HG03342 (cell line): ENCODE measurements around the gene ITPK1.

Experiments
- ATAC-seq: cut with Tn5 transposase; IDR thresholded peaks from one replicate; pipeline ENCODE4 v1.9.1; 2021; ENCODE audit warnings: mild to moderate bottlenecking, moderate library complexity; ENCODE audit not compliant: unreplicated experiment

The ITPK1 gene

GRCh38 chr14:92942576-92942975 is 173.1 kb downstream of the ITPK1 start:
- no peak for ATAC-seq

- no peak for ATAC-seq
These were observed 173.6 kb downstream of the ITPK1 start for GRCh38 chr14:92942136-92942535.

DNA sequence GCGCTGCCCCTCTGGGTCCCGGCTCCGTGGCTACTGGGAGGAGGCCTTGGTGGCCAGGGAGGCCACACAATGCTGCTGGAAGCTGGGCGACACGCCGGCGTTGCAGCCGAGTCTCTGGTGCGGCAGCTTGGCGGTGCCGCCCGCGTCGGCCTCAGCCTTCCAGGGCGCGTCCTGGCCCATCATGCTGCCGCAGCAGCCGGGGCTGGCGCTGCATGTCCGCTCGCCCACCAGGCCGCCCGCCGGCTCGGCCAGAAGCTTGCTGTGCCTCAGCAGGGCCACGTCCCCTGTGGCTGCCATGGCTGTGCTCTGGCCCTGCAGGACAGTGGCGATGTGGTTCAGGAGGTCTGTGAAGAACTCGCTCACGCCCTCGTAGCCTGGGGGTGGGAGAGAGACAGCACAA is 174.2 kb downstream of the ITPK1 start:
- no peak for ATAC-seq

DNA sequence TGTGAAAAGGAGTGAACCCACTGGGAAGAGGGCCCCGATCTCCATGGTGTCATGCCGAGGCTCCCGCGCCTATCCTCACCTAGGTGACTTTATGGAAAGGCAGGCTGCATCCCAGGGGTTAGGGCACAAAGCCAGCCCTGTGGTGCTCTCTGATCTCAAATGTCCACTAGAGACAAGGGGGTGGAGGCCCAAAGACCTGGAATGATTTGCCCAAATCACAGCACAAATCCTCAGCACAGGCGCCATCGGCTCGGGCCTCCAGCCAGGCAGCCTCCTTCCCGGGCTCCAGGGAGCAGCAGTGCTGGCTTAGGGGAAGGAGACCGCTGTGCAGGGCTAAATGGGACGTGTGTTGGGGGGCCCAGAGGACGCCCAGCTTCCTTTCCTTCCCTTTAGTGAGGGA is 175.2 kb downstream of the ITPK1 start:
- ATAC-seq, result no peak

GRCh38 chr14:92939699-92940098 is 176.0 kb downstream of the ITPK1 start:
- ATAC-seq, result no peak

- ATAC-seq, result no peak
These were observed 176.6 kb downstream of the ITPK1 start for GRCh38 chr14:92938890-92939671.

DNA sequence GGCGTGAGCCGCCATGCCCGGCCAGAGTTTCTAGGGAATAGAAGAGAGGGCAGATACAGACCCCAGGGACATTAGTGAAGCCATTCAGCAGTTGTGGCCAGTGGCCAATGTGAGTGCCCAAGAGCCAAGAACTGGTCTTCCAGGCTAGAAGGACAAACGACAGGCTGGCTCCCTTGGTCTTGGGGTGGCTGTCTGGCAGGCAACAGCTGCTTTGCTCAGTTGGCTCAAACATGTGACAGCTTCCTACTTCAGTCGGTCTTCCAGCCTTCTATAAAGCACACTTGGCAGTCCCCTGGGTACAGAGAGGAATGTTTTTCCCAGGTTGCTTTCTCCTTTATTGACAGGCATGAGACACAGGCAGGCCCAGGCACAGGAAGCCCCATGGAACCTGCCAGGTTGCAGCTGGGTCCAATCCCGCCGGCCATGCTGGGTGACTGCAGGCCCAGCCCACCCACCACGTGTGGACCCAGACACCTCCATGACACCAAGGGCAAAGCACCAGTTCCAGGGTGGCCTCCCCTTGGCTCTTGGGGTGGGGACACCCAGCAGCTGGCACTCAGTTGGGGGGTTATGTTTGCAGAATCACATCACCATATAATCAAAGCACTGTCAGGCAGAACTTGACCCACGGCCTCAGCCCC is 177.4 kb downstream of the ITPK1 start:
- ATAC-seq, result no peak

DNA sequence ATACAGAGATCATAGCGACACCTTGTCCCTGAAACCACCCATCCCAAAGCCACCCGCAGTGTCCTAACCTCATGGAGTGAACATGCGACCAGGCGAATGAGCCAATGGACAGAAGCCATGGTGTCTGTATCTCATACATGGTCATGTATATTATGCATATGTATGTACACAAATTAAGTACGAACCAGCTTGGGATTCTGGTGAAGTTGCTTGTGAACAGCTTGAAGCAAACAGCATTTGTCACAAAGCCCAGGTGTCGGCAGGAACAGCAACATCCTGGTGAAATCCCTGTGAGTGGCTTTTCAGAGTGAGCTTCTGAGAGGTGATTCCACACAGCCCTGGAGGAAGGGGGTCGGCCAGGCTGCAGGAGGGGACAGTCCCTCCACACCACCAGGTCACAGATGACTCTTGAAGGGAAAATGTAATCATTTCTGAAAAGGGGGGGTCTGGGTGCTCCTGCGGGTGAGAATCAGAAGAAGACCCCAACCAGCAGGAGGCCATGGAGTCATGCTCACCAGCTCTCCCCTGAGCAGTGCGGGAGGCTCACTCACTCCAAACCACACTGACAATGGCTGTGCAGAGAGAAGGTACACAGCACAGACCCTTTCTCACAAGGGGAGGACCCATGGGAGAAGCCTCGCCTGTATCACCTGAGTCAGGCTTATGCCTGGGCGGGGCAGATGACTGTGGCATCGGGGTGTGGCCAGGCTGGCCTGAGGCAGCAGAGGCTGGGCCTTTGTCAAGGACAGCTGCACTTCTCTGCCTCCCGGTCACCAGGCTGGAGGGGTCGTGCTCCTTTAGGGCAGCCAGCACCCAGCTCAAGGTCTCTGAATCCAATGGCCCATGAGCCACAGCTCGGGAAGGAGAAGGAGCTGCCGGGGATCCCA is 178.4 kb downstream of the ITPK1 start:
- no peak for ATAC-seq

DNA sequence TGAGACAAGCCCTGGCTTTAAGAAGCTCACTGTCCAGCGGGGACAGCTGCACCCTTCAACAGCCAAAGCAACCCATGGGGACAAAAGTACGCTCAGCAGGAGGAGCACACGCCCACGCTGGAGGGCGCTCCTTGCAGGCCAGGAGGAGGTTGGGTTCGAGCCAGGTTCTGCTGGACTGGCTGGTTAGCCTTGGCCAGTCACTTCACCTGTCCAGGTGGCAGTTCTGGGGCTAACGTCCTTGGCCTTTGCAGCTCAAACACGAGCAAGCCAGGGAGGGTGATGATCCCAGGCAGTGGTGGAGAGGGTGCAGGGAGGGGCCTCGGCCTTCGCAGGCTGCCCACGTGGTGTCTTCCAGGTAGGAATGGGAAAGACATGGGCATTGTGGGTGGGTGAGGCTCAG is 179.6 kb downstream of the ITPK1 start:
- no peak for ATAC-seq

- no peak for ATAC-seq
These were observed 180.3 kb downstream of the ITPK1 start for GRCh38 chr14:92935446-92935845.

- no peak for ATAC-seq
These were observed 181.3 kb downstream of the ITPK1 start for GRCh38 chr14:92934196-92935085.

DNA sequence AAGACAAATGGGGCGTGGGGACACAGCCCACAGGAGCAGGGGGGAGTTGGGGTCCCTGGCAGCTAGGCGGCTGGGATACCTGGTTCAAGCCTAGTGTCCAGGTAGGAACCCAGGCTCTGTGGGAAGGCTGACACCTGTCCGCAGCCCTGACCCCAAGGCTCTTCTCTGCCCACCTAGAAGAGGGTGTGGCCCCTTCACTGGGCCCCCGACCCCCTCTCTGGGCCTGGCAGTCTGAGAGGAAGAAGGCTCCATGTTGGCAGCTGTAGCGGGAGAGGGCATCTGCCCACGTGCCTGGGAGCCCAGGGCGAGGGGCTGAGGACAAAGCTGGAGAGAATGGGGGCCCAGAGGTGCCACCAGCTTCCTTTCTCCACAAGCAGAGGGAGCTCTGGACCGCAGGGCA is 182.2 kb downstream of the ITPK1 start:
- no peak for ATAC-seq

DNA sequence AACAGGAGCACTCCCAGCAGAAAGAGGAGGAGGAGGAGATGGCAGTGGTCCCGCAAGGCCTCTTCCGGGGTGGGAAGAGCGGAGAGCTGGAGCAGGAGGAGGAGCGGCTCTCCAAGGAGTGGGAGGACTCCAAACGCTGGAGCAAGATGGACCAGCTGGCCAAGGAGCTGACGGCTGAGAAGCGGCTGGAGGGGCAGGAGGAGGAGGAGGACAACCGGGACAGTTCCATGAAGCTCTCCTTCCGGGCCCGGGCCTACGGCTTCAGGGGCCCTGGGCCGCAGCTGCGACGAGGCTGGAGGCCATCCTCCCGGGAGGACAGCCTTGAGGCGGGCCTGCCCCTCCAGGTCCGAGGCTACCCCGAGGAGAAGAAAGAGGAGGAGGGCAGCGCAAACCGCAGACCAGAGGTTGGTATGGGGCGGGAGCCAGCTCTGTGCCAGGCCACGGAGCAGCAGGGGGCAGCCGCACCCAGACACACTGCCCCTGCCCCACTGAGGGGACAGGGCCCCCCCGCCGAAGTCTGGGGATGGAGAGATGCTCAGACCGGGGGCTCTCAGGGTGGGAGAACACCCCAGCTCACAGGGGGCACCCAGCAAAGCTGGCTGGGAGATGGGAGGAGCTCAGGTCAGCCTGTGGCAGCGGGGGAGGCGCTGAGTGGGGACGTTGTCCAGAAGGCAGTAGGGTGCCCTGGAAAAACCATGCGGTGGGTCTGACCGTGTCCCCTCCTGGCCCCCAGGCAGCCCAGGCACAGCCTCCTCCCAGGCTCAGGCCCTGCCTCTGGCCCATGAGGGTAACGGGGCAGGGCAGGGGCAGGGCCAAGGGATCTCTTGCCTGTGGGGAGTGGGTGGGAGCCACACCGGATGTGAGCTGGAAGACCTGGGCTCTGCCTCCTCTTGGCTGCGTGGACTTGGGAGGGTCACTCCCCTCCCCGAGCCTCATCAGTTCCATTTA is 183.0 kb downstream of the ITPK1 start:
- no peak for ATAC-seq

- ATAC-seq, result no peak
These were observed 183.9 kb downstream of the ITPK1 start for GRCh38 chr14:92931681-92932447.

GRCh38 chr14:92930737-92931602 is 184.8 kb downstream of the ITPK1 start:
- ATAC-seq, result no peak

DNA sequence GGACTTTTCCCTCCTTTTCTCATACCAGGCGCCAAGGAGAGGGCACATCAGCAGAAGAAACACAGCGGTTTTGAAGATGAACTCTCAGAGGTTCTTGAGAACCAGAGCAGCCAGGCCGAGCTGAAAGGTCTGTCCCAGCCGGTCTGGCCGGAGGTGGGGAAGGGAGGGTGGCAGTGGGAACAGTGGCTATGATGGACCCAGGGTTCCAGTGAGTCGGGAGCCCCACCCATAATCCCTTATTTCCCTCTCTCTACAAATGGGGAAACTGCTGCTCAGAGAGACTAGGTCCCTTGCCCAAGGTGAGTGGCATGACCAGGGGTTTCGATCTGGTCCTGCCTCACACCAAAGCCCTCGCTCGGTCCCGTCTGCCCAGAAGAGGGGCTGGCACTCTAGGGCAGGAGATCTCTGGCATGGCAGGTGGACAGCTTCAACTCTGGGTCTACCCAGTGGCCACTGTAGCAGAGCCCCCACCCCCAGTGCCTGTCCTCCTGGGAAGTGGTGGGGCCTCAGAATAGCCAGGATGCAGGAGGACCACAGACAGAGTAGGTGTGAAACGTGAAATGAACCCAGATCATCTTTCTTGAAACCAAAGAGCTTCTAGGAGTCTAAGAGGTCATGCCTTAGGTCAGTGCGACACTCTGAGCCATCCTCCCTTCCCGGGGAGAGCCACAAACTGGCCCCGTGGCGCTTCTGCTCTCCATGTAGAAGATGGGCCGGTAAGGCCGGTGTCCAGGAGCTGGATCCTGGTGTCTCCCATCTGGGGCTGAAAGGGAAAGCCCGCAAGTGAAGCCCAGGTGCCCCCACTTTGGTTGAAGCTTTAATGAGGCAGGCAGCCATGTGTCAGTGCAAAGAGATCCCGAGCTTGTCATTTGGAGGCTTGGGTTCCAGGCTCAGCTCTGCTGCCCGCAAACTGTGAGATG is 185.8 kb downstream of the ITPK1 start:
- ATAC-seq, result no peak
